WTC11 (cell line): ENCODE measurements around the gene NELL2.

ENCODE experiments used
- ATF1 ChIP-seq: sonication (generic); formaldehyde crosslinking; IDR thresholded peaks from 2 replicates; pipeline ENCODE4 v1.8.1; 2023; ENCODE audit warnings: mild to moderate bottlenecking, moderate library complexity, missing genetic modification reagents
- ELF4 ChIP-seq: sonication (generic); formaldehyde crosslinking; IDR thresholded peaks from 2 replicates; pipeline ENCODE4 v1.8.1; 2022; ENCODE audit warnings: low read depth, mild to moderate bottlenecking, moderate library complexity, missing genetic modification reagents
- ETV6 ChIP-seq: sonication (generic); formaldehyde crosslinking; IDR thresholded peaks from 2 replicates; pipeline ENCODE4 v1.8.1; 2022; ENCODE audit warnings: mild to moderate bottlenecking, missing genetic modification reagents
- MXD4 ChIP-seq: fragments of 250-450 bp; sonication (Bioruptor Pico); IDR thresholded peaks from 2 replicates; pipeline ENCODE4 v1.8.0; 2021; ENCODE audit warnings: mild to moderate bottlenecking, moderate library complexity, borderline replicate concordance
- NR1H2 ChIP-seq: sonication (generic); formaldehyde crosslinking; IDR thresholded peaks from 2 replicates; pipeline ENCODE4 v1.9.0; 2021; ENCODE audit warnings: mild to moderate bottlenecking, moderate library complexity, missing genetic modification reagents
- SP1 ChIP-seq: sonication (generic); formaldehyde crosslinking; conservative IDR thresholded peaks from 2 replicates; pipeline ENCODE4 v1.8.1; 2022; ENCODE audit warnings: missing genetic modification reagents
- ZNF138 ChIP-seq: sonication (generic); formaldehyde crosslinking; conservative IDR thresholded peaks from 2 replicates; pipeline ENCODE4 v1.8.1; 2022; ENCODE audit warnings: mild to moderate bottlenecking, moderate library complexity, missing genetic modification reagents
- TF ChIP-seq, protein P1 (sequence below): sonication (generic); formaldehyde crosslinking; IDR thresholded peaks from 2 replicates; pipeline ENCODE4 v1.8.1; 2023; ENCODE audit warnings: mild to moderate bottlenecking, missing genetic modification reagents, moderate library complexity
- TF ChIP-seq, protein P2 (sequence below): fragments of 200-600 bp; IDR thresholded peaks from 2 replicates; pipeline ENCODE4 v1.8.0; 2022; ENCODE audit warnings: antibody characterized with exemption
- TF ChIP-seq, protein P3 (sequence below): sonication (generic); formaldehyde crosslinking; IDR thresholded peaks from 2 replicates; pipeline ENCODE4 v1.8.1; 2023; ENCODE audit warnings: mild to moderate bottlenecking, missing genetic modification reagents

DNA sequence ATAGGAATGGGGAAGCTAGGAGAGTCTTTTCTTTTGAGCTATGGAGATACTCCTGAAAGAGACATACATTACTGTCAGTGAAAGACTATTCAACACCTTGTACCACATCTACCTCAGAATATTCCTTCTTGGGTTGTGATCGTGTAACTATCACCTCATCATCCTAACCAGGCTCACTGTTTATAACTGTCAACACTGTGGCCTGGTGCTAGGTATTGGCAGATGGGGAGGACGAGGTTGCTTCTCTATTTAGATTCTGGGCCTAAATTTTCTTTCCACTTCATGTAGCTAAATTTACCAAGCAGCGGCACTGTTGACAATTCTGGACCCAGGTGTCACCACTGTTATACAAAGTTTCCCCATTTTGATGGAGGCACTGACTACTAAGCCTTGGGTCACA is 354.4 kb downstream of the NELL2 start:
- TF ChIP-seq ETV6 (CRISPR knock-in tag) = no peak
- TF ChIP-seq, protein P1, sequence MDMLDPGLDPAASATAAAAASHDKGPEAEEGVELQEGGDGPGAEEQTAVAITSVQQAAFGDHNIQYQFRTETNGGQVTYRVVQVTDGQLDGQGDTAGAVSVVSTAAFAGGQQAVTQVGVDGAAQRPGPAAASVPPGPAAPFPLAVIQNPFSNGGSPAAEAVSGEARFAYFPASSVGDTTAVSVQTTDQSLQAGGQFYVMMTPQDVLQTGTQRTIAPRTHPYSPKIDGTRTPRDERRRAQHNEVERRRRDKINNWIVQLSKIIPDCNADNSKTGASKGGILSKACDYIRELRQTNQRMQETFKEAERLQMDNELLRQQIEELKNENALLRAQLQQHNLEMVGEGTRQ = no peak
- TF ChIP-seq, protein P2, sequence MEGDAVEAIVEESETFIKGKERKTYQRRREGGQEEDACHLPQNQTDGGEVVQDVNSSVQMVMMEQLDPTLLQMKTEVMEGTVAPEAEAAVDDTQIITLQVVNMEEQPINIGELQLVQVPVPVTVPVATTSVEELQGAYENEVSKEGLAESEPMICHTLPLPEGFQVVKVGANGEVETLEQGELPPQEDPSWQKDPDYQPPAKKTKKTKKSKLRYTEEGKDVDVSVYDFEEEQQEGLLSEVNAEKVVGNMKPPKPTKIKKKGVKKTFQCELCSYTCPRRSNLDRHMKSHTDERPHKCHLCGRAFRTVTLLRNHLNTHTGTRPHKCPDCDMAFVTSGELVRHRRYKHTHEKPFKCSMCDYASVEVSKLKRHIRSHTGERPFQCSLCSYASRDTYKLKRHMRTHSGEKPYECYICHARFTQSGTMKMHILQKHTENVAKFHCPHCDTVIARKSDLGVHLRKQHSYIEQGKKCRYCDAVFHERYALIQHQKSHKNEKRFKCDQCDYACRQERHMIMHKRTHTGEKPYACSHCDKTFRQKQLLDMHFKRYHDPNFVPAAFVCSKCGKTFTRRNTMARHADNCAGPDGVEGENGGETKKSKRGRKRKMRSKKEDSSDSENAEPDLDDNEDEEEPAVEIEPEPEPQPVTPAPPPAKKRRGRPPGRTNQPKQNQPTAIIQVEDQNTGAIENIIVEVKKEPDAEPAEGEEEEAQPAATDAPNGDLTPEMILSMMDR = no peak
- no peak for TF ChIP-seq MXD4
- TF ChIP-seq SP1 (CRISPR knock-in tag) = no peak
- TF ChIP-seq ATF1 (CRISPR knock-in tag) = no peak
- no peak for TF ChIP-seq NR1H2 (CRISPR knock-in tag)
- TF ChIP-seq ZNF138 (CRISPR knock-in tag) = no peak
- TF ChIP-seq, protein P3, sequence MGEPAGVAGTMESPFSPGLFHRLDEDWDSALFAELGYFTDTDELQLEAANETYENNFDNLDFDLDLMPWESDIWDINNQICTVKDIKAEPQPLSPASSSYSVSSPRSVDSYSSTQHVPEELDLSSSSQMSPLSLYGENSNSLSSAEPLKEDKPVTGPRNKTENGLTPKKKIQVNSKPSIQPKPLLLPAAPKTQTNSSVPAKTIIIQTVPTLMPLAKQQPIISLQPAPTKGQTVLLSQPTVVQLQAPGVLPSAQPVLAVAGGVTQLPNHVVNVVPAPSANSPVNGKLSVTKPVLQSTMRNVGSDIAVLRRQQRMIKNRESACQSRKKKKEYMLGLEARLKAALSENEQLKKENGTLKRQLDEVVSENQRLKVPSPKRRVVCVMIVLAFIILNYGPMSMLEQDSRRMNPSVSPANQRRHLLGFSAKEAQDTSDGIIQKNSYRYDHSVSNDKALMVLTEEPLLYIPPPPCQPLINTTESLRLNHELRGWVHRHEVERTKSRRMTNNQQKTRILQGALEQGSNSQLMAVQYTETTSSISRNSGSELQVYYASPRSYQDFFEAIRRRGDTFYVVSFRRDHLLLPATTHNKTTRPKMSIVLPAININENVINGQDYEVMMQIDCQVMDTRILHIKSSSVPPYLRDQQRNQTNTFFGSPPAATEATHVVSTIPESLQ (CRISPR knock-in tag) = no peak
- no peak for TF ChIP-seq ELF4 (CRISPR knock-in tag)
